ENCODE results near the gene ADCY3.

DNA sequence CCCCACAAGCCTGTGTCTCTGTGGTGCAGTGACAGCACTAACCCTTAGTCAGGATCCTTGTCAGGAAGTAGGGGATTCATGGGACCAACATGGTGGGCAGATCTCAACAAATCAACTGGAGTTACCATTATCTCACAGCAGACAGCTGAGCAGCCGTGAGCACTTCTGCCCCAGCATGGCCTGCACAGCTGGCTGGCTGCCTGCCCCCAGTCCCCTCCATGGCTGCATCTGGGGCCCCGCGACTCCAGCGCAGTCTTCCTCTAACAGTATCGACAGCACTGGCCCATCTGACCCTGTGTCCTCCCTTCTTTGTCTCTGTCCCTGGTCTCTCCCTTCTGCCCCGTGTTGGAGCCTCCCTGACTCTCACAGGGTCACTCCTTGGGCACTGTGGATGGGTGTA lies 4.7 kb upstream of the ADCY3 start:
- TF ChIP-seq, protein P1, sequence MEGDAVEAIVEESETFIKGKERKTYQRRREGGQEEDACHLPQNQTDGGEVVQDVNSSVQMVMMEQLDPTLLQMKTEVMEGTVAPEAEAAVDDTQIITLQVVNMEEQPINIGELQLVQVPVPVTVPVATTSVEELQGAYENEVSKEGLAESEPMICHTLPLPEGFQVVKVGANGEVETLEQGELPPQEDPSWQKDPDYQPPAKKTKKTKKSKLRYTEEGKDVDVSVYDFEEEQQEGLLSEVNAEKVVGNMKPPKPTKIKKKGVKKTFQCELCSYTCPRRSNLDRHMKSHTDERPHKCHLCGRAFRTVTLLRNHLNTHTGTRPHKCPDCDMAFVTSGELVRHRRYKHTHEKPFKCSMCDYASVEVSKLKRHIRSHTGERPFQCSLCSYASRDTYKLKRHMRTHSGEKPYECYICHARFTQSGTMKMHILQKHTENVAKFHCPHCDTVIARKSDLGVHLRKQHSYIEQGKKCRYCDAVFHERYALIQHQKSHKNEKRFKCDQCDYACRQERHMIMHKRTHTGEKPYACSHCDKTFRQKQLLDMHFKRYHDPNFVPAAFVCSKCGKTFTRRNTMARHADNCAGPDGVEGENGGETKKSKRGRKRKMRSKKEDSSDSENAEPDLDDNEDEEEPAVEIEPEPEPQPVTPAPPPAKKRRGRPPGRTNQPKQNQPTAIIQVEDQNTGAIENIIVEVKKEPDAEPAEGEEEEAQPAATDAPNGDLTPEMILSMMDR (IDR thresholded peaks at IDR 0.05), result no peak
- TF ChIP-seq SMC3 (IDR thresholded peaks at IDR 0.05; ENCODE audit: low read depth, low read length), result no peak
- TF ChIP-seq, protein P2, sequence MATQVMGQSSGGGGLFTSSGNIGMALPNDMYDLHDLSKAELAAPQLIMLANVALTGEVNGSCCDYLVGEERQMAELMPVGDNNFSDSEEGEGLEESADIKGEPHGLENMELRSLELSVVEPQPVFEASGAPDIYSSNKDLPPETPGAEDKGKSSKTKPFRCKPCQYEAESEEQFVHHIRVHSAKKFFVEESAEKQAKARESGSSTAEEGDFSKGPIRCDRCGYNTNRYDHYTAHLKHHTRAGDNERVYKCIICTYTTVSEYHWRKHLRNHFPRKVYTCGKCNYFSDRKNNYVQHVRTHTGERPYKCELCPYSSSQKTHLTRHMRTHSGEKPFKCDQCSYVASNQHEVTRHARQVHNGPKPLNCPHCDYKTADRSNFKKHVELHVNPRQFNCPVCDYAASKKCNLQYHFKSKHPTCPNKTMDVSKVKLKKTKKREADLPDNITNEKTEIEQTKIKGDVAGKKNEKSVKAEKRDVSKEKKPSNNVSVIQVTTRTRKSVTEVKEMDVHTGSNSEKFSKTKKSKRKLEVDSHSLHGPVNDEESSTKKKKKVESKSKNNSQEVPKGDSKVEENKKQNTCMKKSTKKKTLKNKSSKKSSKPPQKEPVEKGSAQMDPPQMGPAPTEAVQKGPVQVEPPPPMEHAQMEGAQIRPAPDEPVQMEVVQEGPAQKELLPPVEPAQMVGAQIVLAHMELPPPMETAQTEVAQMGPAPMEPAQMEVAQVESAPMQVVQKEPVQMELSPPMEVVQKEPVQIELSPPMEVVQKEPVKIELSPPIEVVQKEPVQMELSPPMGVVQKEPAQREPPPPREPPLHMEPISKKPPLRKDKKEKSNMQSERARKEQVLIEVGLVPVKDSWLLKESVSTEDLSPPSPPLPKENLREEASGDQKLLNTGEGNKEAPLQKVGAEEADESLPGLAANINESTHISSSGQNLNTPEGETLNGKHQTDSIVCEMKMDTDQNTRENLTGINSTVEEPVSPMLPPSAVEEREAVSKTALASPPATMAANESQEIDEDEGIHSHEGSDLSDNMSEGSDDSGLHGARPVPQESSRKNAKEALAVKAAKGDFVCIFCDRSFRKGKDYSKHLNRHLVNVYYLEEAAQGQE (IDR thresholded peaks at IDR 0.05; ENCODE audit: low read depth, low read length), result no peak
- TF ChIP-seq, protein P3, sequence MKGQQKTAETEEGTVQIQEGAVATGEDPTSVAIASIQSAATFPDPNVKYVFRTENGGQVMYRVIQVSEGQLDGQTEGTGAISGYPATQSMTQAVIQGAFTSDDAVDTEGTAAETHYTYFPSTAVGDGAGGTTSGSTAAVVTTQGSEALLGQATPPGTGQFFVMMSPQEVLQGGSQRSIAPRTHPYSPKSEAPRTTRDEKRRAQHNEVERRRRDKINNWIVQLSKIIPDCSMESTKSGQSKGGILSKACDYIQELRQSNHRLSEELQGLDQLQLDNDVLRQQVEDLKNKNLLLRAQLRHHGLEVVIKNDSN (IDR thresholded peaks at IDR 0.05; ENCODE audit: borderline replicate concordance, low read depth), result no peak
- no peak for TF ChIP-seq POLR2AphosphoS5 (IDR thresholded peaks at IDR 0.05; ENCODE audit: low read depth, low read length)
- no peak for TF ChIP-seq EZH2phosphoT487 (IDR thresholded peaks at IDR 0.05; ENCODE audit: borderline replicate concordance, low read depth)
- no peak for TF ChIP-seq TAF1 (IDR thresholded peaks at IDR 0.05; ENCODE audit: borderline replicate concordance, low read depth, low read length)
- TF ChIP-seq RXRA (IDR thresholded peaks at IDR 0.05; ENCODE audit: borderline replicate concordance, low read depth), result no peak
- TF ChIP-seq ELF1 (IDR thresholded peaks at IDR 0.05), result no peak
- TF ChIP-seq FOXJ3 (CRISPR knock-in tag; IDR thresholded peaks at IDR 0.05), result no peak
- TF ChIP-seq RAD21 (IDR thresholded peaks at IDR 0.05; ENCODE audit: low read length), result no peak
- TF ChIP-seq, protein P4, sequence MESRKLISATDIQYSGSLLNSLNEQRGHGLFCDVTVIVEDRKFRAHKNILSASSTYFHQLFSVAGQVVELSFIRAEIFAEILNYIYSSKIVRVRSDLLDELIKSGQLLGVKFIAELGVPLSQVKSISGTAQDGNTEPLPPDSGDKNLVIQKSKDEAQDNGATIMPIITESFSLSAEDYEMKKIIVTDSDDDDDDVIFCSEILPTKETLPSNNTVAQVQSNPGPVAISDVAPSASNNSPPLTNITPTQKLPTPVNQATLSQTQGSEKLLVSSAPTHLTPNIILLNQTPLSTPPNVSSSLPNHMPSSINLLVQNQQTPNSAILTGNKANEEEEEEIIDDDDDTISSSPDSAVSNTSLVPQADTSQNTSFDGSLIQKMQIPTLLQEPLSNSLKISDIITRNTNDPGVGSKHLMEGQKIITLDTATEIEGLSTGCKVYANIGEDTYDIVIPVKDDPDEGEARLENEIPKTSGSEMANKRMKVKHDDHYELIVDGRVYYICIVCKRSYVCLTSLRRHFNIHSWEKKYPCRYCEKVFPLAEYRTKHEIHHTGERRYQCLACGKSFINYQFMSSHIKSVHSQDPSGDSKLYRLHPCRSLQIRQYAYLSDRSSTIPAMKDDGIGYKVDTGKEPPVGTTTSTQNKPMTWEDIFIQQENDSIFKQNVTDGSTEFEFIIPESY (IDR thresholded peaks at IDR 0.05; ENCODE audit: borderline replicate concordance, low read depth), result no peak
